ENCODE results near the gene RNFT2.

RNFT2 gene

DNA sequence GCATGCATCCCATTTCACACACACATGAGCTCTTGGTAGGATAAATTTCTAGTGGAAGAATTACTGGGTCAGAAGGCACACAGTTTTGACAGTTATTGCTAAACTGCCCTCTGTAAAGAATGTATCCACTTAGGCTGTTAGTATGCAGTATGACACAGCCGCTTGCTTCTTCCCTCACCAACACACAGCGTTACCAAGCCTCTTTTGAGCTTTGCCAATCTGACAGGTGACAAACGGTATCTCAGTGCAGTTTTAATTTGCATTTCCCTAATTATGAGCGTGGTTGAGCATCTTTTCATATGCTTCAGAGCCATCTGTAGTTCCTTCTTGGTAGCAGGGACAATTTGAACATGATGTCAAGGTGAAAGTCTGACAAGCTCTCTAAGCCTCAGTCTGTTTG lies 100.2 kb downstream of the RNFT2 start:
- no peak for DNase-seq

DNA sequence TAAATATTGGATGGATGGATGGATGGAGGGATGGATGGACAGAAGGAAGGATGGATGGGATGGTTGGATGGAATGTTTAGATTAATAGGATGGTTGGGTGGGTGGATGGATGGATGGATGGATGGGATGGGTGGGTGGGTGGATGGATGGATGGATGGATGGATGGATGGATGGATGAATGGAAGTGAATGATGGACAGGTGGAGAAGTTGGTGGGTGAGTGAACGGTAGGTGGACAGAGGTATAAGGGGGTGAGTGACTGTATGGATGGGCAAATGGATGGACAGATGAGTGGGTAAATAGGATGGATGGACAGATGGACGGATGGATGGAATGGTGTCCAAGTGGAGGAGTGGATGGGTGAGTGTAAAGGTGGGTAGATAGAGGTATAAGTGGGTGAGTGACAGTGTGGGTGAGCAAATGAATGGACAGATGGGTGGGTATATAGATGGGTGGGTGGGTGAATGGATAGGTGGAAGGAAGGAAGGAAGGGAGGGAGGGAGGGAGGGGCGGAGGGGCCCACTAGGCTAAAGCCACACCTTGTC lies 101.2 kb downstream of the RNFT2 start:
- no peak for DNase-seq

DNA sequence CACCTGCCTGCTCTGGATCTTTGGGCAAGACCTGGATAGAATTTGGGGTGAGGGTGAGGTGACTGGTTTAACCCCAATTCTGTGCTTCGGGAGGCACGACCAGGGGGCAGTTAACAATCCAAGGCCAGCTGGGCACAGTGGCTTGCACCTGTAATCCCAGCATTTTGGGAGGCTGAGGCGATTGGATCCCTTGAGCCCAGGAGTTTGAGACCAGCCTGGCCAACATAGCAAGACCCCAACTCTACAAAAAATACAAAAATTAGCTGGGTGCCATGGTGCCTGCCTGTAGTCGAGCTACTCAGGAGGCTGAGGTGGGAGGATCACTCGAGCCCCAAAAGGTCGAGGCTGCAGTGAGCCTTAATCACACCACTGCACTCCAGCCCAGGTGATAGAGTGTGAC lies 105.0 kb downstream of the RNFT2 start:
- no peak for DNase-seq

DNA sequence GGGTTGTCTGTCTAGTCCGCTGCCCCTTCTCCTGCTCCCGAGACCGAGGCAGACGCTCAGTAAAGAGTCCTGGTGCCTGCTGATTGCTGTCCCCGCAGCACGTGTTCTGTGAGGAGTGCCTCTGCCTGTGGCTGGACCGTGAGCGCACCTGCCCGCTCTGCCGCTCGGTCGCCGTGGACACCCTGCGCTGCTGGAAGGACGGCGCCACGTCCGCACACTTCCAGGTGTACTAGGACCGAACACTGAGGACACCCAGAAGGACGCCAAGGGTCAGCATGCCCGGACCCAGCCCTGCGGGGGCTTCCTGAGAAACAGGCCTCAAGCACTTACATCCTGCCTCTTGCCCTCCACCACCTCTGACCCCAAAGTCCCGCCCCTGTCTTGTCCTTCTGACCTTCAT lies 111.1 kb downstream of the RNFT2 start:
- DNase-seq: no peak

DNA sequence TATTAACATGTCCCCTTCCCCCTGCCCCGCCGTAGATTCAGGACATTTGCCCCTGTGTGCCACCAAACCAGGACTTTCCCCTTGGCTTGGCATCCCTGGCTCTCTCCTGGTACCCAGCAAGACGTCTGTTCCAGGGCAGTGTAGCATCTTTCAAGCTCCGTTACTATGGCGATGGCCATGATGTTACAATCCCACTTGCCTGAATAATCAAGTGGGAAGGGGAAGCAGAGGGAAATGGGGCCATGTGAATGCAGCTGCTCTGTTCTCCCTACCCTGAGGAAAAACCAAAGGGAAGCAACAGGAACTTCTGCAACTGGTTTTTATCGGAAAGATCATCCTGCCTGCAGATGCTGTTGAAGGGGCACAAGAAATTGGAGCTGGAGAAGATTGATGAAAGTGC lies 114.2 kb downstream of the RNFT2 start:
- no peak for DNase-seq

DNA sequence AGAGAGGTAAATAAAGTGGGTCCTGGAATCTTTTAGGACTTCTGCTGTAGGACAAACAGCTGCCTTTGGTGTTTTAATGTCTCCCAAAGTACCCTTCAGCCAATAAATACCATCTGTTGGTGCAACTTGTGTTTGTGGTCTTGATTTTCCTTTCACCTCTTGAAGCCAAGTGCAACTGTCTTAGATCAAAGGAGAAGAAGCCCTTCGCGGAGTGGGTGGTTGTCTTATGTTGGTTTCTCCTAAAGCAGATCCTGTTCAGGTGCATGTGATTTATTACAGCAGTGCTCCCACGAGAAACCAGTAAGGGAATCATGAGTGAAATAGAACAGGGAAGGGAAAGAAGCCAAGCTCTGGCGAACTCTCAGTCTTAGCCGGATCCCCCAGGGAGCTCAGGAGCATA lies 115.4 kb downstream of the RNFT2 start:
- DNase-seq: no peak

DNA sequence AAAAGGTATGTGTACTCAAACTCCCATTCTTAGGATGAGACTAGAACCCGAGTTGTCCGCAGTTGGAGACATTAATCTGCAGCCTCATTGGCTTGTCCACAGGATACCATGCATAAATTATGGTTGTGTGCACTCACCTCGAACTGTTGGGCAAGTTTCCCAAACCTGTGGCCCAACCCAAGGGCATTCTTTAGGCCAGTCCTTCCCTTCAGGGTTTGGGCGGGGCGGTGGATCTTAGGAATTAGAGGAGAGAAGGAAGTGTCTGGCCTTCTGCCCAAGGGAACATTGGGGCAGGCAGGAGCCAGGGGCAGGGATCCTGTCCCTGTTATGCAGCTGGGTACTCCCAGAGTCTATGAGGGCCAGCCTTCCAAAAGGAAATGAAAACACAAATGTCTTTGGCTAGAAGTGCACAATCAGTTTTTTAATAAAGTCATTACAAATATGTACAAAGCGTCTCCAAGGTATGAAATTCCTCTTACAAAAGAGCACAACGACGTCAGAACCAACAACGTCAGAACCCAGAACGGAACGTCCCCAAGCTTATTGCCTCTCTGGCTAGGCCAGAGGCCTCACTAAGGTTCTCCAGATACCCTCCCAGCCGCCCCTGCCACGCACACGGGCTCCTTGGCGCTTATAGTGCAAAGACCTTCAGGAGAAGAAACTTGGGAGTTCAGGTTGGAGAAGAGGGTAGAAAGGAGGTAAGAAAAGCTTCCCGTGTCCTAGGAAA lies 117.8 kb downstream of the RNFT2 start:
- DNase-seq: no peak

DNA sequence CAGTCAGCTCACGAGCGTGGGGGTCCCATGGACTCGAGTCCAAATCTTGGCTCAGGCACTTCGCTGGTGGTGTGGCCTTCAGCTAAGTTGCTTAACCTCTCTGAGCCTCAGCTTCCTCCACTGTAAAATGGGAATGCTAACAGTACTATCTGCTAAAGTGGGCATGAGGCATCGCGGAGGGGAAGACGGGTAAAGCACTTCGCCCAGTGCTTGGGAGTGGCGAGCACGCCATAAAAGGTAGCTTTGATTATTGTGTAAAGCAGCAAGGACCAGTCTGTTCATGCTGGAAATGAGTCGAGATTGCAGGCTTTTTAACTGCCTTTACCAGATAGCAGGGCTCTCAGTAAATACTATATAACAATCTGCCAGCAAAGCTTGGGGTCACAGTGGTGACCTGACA lies 118.6 kb downstream of the RNFT2 start:
- no peak for DNase-seq

DNA sequence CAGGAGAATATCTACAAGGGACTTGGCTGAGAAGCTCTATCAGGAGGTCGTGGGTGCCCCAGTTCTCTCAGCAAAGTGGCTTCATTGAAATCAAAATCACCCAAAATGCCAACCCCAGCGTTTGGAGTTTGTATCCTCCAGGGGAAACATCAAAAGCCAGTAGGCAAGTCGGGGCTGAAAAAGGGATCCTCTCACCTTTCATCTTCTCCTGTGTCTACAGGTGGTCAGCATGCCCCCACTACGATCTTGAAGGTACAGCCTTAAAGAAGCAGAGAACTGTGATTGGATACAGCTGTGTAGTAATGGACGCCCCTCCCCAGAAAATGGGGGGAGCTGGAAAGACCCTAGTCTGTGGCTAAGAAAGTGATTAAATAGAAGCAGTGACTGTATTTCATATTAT lies 121.0 kb downstream of the RNFT2 start:
- no peak for DNase-seq

DNA sequence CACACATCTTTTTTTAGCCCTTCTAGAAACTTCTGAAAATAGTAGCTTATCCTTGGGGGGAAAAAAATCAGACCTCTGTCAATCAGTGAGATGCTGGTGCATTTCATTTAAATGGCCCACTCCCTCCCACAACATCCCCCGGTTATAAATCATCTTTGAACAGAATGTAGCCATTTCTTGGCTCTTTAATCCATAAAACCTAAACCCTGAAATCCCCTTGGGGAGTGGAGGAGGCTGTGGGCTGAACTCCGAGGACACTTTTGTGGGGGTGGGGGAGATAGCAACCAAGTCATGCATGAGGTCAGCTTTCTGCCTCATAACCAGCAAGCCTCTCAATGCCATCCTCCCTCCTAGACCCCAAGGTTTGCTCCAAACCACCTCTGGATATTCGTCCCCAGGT lies 122.1 kb downstream of the RNFT2 start:
- DNase-seq: no peak

DNA sequence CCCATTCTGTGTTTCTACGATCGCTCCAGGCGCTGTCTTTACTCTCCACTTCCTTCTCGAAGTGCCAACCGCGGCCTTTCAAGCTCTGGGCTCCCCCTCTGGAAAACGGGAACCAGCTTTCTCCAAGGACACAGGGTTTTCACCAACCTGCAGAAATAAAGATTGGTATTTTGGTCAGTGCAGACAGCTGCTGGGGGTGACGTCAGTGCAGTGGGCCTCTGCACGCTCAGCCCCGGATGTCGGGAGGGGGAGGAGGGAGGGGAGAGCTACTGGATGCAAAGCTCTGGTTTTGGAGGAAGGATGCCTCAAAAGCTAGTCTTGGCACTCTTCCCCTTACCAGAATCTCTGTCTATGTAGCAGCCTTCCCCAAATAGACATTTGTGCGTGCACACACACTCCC lies 123.2 kb downstream of the RNFT2 start:
- DNase-seq: no peak

DNA sequence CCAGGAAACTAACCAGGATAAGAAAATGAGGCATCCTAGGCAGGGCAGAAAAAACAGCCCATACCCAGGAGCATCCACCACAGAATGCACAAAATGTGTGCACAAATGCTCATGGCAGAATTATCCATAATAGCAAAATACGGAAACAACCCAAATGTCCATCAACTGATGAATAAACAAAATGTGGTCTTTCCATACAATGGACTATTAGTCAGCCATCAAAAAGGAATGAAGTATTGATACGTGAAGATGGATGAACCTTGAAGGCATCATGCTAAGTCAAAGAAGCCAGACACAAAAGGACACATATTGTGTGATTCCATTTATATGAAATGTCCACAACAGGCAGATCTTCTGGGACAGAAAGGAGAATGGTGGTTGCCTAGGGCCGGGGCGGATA lies 124.1 kb downstream of the RNFT2 start:
- DNase-seq: no peak

DNA sequence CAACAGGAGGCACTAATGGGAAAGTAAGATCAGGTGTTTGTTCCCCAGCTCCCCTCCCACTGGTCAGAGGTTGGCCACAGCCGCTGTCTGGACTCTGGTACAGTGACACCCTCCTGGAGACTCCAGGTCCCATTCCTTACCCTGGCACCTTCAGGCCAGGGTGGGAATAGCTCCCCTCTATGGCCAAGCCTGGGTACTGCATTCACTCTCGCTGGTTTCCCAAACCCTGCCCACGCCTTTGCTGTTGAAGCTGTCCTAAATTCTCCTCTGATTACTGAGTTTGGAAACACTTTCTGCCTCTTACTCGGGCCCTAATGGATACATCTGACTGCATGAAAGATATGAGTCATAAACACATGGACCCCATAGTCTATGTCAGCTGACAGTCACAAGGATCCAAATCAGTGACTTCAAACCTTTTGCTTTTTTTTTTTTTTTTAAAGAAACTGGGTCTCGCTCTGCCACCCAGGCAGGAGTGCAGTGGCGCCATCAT lies 125.2 kb downstream of the RNFT2 start:
- no peak for DNase-seq

DNA sequence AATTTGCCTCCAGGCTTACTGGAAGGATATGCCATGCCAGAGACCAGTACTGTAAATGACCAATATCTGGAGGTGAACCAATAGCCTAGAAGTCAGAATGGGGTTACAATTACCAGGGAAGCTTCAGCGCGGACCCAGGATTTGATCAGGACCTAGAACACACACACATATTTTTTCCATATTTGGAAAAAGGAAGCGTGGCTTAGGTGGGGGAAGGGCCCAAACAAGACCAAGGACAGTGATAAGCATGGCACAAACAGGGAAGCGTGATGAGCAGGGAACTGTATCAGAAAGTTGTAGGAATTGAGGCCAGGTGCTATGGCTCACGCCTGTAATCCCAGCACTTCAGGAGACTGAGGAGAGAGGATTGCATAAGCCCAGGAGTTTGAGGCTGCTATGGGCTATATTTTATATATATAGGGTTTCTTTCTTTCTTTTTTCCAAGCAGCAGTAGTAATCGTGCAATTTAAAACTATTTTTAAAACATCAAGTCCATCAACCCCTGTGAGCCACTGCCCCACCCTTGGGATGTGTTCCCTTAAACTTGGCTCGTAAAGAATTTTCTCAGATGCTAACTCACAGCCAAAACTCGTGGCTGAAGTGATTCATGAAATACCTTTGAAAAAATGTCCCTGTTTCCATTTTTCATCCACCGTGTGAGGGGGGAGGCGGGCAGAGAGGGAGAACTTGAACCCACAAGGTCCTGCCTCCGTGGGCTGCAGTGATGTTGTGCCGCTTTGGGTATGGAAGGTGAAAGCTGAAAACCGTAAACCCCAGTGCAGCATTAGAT lies 126.5 kb downstream of the RNFT2 start:
- DNase-seq: no peak

DNA sequence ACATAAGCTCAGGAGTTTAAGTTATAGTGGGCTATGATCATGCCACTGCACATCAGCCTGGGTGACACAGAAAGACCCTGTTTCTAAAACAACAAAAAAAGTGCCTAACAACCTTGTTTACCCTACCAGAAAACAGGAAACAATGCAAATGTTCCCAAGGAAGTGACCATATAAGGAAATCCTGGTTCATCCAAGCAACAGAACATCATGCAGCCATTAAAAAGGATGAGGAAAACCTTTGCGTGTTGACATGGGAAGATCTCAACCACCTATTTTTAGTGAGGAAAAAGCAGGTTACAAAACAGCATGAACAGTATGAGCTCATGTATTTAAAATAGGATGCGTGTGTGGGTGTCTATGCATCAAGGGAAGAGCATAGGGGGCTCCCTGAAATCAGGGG lies 129.4 kb downstream of the RNFT2 start:
- no peak for DNase-seq

DNA sequence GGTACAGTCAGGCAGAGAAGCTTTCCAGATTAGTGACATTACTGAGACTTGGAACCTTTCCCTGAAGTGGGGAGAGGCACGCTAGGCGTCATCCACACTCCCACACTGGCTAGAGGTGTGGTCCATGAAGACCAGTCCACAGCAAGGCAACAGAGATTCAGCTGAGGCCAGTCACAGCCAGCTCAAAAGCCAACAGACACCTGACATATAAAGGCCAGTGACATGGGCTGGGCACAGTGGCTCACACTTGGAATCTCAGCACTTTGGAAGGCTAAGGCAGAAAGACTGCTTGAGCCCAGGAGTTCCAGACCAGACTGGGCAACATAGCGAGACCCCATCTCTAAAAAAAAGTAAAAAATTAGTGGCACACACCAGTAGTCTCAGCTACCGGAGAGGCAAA lies 132.2 kb downstream of the RNFT2 start:
- no peak for DNase-seq

DNA sequence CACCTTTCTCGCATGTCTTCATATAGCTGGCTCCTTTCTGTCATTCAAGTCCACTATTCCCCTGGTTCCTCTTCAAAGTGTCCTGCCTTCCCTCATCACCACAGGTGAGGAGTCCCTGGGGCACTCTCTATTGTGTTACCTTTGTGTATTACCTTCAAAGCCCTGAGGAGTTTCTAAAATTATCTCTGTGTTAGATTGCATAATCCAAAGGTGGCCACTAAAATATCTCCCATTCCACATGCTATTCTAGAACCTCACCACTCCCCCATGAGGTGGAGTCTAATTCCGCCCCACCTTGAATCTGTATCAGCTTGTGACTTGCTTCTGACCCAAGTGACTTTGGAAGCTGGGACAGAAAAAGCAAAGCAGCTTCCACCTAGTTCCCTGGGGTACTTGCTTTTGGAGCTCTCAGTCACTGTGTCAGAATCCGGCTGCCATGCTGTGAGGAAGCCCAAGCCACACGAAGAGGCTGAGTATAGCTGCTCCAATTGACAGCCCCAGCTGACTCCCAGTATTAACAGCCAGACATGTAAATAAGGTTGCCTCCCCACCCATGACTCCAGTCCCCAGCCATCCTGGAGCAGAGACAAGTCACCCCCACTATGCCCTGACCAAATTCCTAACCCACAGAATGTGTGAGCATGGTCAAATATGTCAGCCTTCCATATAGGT lies 136.3 kb downstream of the RNFT2 start:
- no peak for DNase-seq

DNA sequence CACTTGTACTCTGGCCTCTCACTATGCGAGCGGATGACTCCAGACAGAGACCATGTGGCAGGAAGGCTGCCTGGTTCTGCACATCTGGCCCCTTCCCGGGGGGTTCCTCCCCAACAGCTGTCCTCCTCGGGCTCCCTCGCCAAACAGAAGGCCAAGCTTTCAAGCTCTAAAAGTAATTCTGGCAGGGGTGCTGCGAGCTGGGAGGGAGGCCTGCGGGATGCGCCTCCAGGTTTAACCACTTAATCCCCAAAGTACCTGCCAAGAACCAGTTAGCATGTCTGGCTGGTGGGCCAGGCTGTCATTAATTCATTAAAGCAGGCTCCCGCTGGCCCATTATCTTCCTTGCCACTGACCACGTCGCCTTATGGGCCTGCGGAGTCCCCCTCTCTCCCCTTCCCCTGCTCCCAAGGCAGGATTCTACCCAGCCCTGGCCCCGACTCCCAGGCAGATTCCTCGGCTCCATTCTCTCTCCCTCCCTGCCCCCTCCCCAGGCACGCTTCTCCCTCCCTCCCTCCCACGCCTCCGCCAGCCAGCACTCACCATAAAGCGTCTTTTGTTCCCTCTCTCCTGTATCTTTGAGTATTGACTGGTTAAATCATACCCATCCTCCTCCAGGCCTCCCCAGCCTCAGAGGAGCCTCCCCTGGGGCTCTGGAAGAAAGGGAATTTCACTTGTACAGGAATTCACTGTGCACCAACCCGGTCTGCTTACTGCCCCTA lies 138.2 kb downstream of the RNFT2 start:
- DNase-seq: peak; percentile 63

DNA sequence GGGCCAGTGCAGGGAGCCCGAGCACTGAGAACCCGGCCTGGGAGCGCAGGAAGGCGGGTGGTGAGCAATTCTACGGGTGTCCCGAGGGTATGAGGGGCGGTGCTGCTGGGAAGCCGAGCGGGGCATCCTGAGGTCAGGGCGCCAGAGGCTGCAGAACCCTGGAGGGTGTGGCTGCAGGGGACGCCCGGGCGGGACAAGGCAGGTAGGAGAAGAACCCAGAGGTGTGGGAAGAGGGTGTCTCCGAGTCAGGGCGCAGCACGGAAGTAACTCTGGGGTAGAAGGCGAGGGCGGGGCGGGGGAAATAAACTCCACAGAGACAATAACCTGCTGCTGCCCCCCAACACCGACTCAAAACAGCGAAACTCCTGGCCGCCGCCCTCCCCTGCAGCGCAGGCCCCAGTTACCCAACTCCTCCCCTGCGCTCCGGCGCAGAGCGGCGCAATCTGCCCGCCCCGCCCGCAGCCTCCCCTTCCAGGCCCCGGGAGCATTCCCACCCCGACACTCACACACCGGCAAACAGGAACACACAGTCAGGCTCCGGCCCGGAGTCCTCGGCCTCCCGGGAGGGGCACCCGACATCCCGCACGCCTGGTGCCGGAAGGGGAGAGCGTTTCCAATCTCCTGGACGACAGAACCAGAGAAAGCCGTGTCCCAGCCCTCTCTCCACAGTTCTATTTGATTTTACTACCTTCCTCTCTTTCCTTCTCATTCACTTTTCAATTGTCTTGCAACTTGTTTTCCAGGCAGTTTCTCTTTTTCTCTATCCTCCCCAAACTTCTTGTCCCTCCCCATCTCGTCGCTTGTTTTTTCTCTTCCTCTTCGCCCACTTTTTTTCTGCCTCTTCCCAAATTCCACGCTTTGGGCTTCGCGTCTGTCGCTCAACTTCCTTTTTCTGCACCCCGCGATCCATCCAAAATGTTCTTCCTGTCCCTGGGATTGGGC lies 140.7 kb downstream of the RNFT2 start:
- no peak for DNase-seq

DNA sequence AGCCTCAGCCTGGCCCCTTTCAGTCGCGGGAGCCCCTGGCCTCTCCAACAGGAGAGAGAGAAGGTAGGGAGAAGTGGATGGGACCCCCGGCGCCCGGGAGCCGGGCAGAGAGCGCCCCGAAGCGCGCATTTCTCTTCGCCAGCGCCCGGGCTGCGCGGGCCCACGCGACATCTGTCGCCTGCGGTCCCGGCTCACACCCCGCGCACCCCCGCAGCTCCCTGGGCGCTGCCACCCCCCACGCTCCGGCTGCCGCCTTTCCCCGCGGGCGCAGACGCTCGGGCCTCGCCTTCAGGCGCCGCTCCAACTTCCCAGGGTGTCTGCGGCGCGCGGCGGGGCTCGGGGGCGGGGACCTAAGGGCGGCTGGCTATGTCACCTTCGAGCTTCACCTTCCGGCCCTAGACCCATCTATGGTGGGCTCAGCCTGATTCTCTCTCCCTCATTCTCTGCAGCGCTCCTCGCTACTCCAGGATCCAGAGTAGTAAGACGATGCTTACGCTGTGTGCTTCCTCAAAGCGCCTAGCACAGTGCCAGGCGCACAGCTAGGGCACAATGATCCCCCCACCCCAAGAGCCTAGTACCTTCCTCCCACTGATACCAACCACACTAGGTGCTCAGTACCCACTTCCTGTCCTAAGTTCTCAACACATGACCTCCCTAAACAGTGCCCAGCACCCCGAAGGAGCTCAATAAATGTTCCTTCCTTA lies 141.5 kb downstream of the RNFT2 start:
- no peak for DNase-seq

DNA sequence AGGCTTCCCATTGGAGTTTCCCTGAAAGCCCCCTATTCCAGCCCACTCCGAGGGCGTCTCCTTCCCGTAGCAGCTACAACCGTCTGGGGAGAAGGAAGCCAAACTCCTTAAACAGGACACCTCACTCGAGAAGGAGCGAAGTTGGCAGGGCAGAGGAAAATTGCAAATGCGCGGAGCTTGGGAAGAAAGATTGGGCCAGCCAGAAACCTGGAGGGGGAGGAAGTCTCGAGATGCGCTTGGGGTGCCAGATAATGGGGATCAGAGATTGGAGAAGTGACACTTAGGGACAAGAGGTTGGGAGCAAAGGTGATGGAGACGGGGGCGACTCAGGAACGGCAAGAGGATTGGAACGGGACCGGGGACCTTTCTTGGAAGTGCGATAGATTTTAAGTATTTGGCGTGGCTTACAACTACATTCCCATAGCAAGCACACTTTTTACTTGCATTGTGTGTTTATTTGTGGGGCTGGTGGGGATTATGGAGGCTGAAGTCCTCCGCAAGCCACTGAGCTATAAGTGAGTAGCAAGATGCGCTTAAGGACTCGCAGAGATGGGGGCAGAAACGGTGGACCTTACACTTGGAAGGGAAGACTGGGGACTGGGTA lies 142.2 kb downstream of the RNFT2 start:
- DNase-seq: no peak

Measured in NCI-H1694 (cell line).